ENCODE data around the gene REPS2. TPM values are rescaled to one million over a fixed set of nuclear protein-coding genes. Genes with fewer than 3 reads are reported as not detected.
"Not testable (repeated sequence)": the region's sequence is repeated elsewhere in the genome, so short reads cannot be mapped to it uniquely, and the experiment has no call there.

REPS2 gene
- total RNA-seq, 1 experiment from 2014 or later: 0.04 TPM

DNA sequence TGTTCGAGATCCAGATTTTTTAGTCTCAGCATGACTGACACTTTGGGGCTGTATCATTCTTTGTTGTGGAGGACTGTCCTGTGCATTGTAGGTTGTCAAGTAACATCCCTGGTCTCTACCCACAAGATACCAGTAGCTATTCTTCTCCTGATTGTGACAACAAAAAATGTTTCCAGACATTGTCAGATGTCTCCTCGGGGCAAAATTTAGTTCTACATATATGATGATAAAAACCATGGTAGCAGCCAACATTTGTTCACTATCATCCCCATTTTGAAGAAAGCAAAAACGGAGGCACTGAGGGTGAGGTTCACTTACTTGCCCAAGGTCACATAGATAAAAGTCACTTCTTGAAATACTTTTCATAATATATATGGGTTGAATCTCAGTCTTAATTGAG, 11.3 kb downstream of the REPS2 start:
- intact Hi-C loops (cut with micrococcal nuclease; ENCODE audit: unreplicated experiment): no loop called here
- BruUV-seq (replicated peaks): no TSS peak
- TF ChIP-seq, protein P1, sequence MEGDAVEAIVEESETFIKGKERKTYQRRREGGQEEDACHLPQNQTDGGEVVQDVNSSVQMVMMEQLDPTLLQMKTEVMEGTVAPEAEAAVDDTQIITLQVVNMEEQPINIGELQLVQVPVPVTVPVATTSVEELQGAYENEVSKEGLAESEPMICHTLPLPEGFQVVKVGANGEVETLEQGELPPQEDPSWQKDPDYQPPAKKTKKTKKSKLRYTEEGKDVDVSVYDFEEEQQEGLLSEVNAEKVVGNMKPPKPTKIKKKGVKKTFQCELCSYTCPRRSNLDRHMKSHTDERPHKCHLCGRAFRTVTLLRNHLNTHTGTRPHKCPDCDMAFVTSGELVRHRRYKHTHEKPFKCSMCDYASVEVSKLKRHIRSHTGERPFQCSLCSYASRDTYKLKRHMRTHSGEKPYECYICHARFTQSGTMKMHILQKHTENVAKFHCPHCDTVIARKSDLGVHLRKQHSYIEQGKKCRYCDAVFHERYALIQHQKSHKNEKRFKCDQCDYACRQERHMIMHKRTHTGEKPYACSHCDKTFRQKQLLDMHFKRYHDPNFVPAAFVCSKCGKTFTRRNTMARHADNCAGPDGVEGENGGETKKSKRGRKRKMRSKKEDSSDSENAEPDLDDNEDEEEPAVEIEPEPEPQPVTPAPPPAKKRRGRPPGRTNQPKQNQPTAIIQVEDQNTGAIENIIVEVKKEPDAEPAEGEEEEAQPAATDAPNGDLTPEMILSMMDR (conservative IDR thresholded peaks at IDR 0.05; ENCODE audit: low read depth, low read length): no peak
- no peak for TF ChIP-seq EZH2 (IDR thresholded peaks at IDR 0.05; ENCODE audit: borderline replicate concordance, low read depth, low read length, poor library complexity, severe bottlenecking)
- Histone ChIP-seq H3K9me3 (ENCODE audit: low read depth, low read length, poor library complexity, severe bottlenecking) (no peaks in the 10 kb centered on the region), H3K36me3 (ENCODE audit: insufficient read depth, low read length, poor library complexity, severe bottlenecking) (no peaks in the 10 kb centered on the region), H3K4me1 (ENCODE audit: insufficient read depth, low read length, poor library complexity, severe bottlenecking) (no peaks in the 10 kb centered on the region), H3K27me3 (replicated peaks; ENCODE audit: insufficient read depth, low read depth, low read length, poor library complexity) (peaks cover 42% of the 10 kb centered on the region), H3K27ac (ENCODE audit: low read depth, low read length, poor library complexity, severe bottlenecking) (no peak overlapping the region), H3K4me3 (ENCODE audit: low read depth, low read length, poor library complexity, severe bottlenecking) (no peak overlapping the region)
- DNase-seq (ENCODE audit: low spot score): no peak
- POLR2A ChIA-PET (ENCODE audit: low non-redundant PET): no interaction called here
- CTCF ChIA-PET: no interaction called here

DNA sequence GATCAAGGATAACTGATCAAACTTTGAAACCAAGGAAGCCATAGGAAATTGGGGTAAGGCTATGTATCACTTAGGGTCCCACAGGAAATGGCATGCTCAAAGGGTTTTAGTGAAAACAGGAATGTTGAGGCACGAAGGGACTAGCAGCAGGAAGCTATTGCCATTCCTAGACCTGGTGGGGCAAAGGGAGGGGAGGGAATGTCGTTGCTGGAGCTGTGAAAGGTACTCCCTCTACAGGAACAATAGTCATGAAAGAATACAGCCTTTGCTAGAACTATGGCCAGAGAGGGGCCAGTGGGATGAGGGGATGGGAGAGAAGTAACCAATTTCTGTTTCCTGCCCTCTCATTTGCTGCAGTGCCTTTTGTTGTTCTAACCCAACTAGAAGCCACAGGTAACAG, 11.9 kb downstream of the REPS2 start:
- intact Hi-C loops (cut with micrococcal nuclease; ENCODE audit: unreplicated experiment): no loop called here
- Histone ChIP-seq H3K27me3 (replicated peaks; ENCODE audit: insufficient read depth, low read depth, low read length, poor library complexity) (peaks cover 43% of the 10 kb centered on the region), H3K4me1 (ENCODE audit: insufficient read depth, low read length, poor library complexity, severe bottlenecking) (no peaks in the 10 kb centered on the region), H3K36me3 (ENCODE audit: insufficient read depth, low read length, poor library complexity, severe bottlenecking) (no peaks in the 10 kb centered on the region), H3K27ac (ENCODE audit: low read depth, low read length, poor library complexity, severe bottlenecking) (no peak overlapping the region), H3K9me3 (ENCODE audit: low read depth, low read length, poor library complexity, severe bottlenecking) (no peaks in the 10 kb centered on the region), H3K4me3 (ENCODE audit: low read depth, low read length, poor library complexity, severe bottlenecking) (no peak overlapping the region)
- DNase-seq (ENCODE audit: low spot score): no peak
- ChIA-PET POLR2A (ENCODE audit: low non-redundant PET) (no interaction called here), CTCF (no interaction called here)
- no TSS peak for BruUV-seq (replicated peaks)
- TF ChIP-seq EZH2 (IDR thresholded peaks at IDR 0.05; ENCODE audit: borderline replicate concordance, low read depth, low read length, poor library complexity, severe bottlenecking): no peak
- TF ChIP-seq, protein P1 (conservative IDR thresholded peaks at IDR 0.05; ENCODE audit: low read depth, low read length): no peak

DNA sequence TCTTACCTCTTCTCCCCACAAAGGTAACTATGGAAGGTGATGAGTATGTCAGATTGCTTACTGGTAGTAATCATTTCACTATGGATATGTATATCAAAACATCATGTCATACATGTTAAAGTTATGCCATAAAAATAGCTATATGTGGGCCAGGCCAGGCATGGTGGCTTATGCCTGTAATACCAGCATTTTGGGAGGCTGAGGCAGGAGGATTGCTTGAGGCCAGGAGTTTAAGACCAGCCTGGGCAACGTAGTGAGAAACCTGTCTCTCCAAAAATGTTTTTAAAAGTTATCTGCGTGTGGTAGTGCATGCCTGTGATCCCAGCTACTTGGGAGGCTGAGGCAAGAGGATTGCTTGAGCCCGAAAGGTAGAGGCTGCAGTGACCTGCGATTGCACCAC, 16.2 kb downstream of the REPS2 start:
- H3K4me3 ChIP-seq (ENCODE audit: low read depth, low read length, poor library complexity, severe bottlenecking); DNase-seq (ENCODE audit: low spot score); intact Hi-C loops (cut with micrococcal nuclease; ENCODE audit: unreplicated experiment); H3K36me3 ChIP-seq (ENCODE audit: insufficient read depth, low read length, poor library complexity, severe bottlenecking); H3K27ac ChIP-seq (ENCODE audit: low read depth, low read length, poor library complexity, severe bottlenecking); BruUV-seq (replicated peaks); H3K9me3 ChIP-seq (ENCODE audit: low read depth, low read length, poor library complexity, severe bottlenecking); POLR2A ChIA-PET (ENCODE audit: low non-redundant PET); CTCF ChIA-PET; H3K4me1 ChIP-seq (ENCODE audit: insufficient read depth, low read length, poor library complexity, severe bottlenecking): not testable (repeated sequence)
- peaks cover 31% of the 10 kb centered on the region for H3K27me3 ChIP-seq (replicated peaks; ENCODE audit: insufficient read depth, low read depth, low read length, poor library complexity)

DNA sequence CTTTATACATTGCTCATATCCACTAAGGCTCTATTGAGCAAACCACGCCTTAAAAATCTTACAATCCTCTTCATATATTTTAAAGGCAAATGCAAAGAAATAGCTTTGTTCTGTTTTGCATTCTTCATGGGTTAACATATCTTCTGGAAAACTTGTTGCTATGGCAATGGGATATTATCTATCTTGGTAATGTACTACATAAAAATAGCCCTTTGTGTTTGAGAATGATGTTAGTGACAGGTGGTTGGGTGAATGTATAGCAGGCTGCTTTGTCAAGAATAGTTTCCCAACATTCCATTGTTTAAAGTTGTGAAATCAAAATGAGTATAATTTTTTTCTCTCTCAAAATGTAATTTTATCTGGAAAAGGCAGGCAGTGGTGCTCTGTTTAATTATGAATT, 16.8 kb downstream of the REPS2 start:
- intact Hi-C loops (cut with micrococcal nuclease; ENCODE audit: unreplicated experiment): no loop called here

DNA sequence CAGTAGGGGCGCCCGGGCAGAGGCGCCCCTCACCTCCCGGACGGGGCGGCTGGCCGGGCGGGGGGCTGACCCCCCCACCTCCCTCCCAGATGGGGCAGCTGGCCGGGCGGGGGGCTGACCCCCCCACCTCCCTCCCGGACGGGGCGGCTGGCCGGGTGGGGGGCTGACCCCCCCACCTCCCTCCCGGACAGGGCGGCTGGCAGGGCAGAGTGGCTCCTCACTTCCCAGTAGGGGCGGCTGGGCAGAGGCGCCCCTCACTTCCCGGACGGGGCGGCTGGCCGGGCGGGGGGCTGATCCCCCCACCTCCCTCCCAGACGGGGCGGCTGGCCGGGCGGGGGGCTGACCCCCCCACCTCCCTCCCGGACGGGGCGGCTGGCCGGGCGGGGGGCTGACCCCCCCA, 18.5 kb downstream of the REPS2 start:
- CTCF ChIA-PET; H3K4me3 ChIP-seq (ENCODE audit: low read depth, low read length, poor library complexity, severe bottlenecking); H3K27ac ChIP-seq (ENCODE audit: low read depth, low read length, poor library complexity, severe bottlenecking); DNase-seq (ENCODE audit: low spot score); H3K36me3 ChIP-seq (ENCODE audit: insufficient read depth, low read length, poor library complexity, severe bottlenecking); H3K9me3 ChIP-seq (ENCODE audit: low read depth, low read length, poor library complexity, severe bottlenecking); POLR2A ChIA-PET (ENCODE audit: low non-redundant PET); intact Hi-C loops (cut with micrococcal nuclease; ENCODE audit: unreplicated experiment); BruUV-seq (replicated peaks); H3K4me1 ChIP-seq (ENCODE audit: insufficient read depth, low read length, poor library complexity, severe bottlenecking): not testable (repeated sequence)
- H3K27me3 ChIP-seq (replicated peaks; ENCODE audit: insufficient read depth, low read depth, low read length, poor library complexity): peaks cover 20% of the 10 kb centered on the region

More for the DNA sequence above, 16.8 kb downstream of the REPS2 start:
- CTCF ChIA-PET: no interaction called here
- H3K27ac ChIP-seq (ENCODE audit: low read depth, low read length, poor library complexity, severe bottlenecking): no peak overlapping the region
- H3K4me3 ChIP-seq (ENCODE audit: low read depth, low read length, poor library complexity, severe bottlenecking): no peak overlapping the region
- DNase-seq (ENCODE audit: low spot score): no peak
- BruUV-seq (replicated peaks): no TSS peak
- H3K9me3 ChIP-seq (ENCODE audit: low read depth, low read length, poor library complexity, severe bottlenecking): no peaks in the 10 kb centered on the region
- POLR2A ChIA-PET (ENCODE audit: low non-redundant PET): no interaction called here
- TF ChIP-seq, protein P1 (conservative IDR thresholded peaks at IDR 0.05; ENCODE audit: low read depth, low read length): no peak
- TF ChIP-seq EZH2 (IDR thresholded peaks at IDR 0.05; ENCODE audit: borderline replicate concordance, low read depth, low read length, poor library complexity, severe bottlenecking): no peak
- H3K27me3 ChIP-seq (replicated peaks; ENCODE audit: insufficient read depth, low read depth, low read length, poor library complexity): peaks cover 28% of the 10 kb centered on the region
- no peaks in the 10 kb centered on the region for H3K4me1 ChIP-seq (ENCODE audit: insufficient read depth, low read length, poor library complexity, severe bottlenecking)
- no peaks in the 10 kb centered on the region for H3K36me3 ChIP-seq (ENCODE audit: insufficient read depth, low read length, poor library complexity, severe bottlenecking)

Data from A673 (cell line).